Measurements from ENCODE around the gene PDGFB. TPM values are rescaled to one million over a fixed set of nuclear protein-coding genes. Genes with fewer than 3 reads are reported as not detected.

The PDGFB gene
- total RNA-seq, 1 donor from 2014 or later, result 2.0 TPM

- no peak for DNase-seq (ENCODE audit: low spot score in 2 of 2)
- no peak for FAIRE-seq
Observed at GRCh38 chr22:39278040-39278439, 33.3 kb upstream of the PDGFB start.

- FAIRE-seq (no peak), DNase-seq (ENCODE audit: low spot score in 2 of 2) (no peak)
Observed at GRCh38 chr22:39277142-39277607, 32.4 kb upstream of the PDGFB start.

- no peak for FAIRE-seq
- DNase-seq (ENCODE audit: low spot score in 2 of 2), result no peak
Observed at GRCh38 chr22:39276440-39277141, 31.8 kb upstream of the PDGFB start.

GRCh38 chr22:39275814-39276439, 31.1 kb upstream of the PDGFB start:
- no peak for DNase-seq (ENCODE audit: low spot score in 2 of 2)
- no peak for FAIRE-seq

- no peak for DNase-seq (ENCODE audit: low spot score in 2 of 2)
- FAIRE-seq, result no peak
Observed at GRCh38 chr22:39273950-39274887, 29.4 kb upstream of the PDGFB start.

- DNase-seq (ENCODE audit: low spot score in 2 of 2) (no peak), FAIRE-seq (no peak)
Observed at GRCh38 chr22:39270792-39271191, 26.0 kb upstream of the PDGFB start.

- DNase-seq (ENCODE audit: low spot score in 2 of 2) (no peak), FAIRE-seq (no peak)
Observed at GRCh38 chr22:39270280-39270679, 25.5 kb upstream of the PDGFB start.

- FAIRE-seq (no peak), DNase-seq (ENCODE audit: low spot score in 2 of 2) (no peak)
Observed at GRCh38 chr22:39269095-39269790, 24.5 kb upstream of the PDGFB start.

GRCh38 chr22:39268645-39269044, 23.9 kb upstream of the PDGFB start:
- FAIRE-seq (no peak), DNase-seq (ENCODE audit: low spot score in 2 of 2) (no peak)

GRCh38 chr22:39267974-39268373, 23.2 kb upstream of the PDGFB start:
- FAIRE-seq, result no peak

GRCh38 chr22:39266398-39267030, 21.7 kb upstream of the PDGFB start:
- no peak for DNase-seq (ENCODE audit: low spot score in 2 of 2)

More at GRCh38 chr22:39267974-39268373, 23.2 kb upstream of the PDGFB start:
- DNase-seq (ENCODE audit: low spot score in 2 of 2), result no peak

GRCh38 chr22:39265143-39265886, 20.5 kb upstream of the PDGFB start:
- DNase-seq (ENCODE audit: low spot score in 2 of 2) (no peak), FAIRE-seq (no peak)

More at GRCh38 chr22:39266398-39267030, 21.7 kb upstream of the PDGFB start:
- no peak for FAIRE-seq

GRCh38 chr22:39264349-39265038, 19.7 kb upstream of the PDGFB start:
- FAIRE-seq (no peak), DNase-seq (ENCODE audit: low spot score in 2 of 2) (no peak)

- DNase-seq (ENCODE audit: low spot score in 2 of 2), result no peak
- no peak for FAIRE-seq
Observed at GRCh38 chr22:39263626-39264348, 19.0 kb upstream of the PDGFB start.

- DNase-seq (ENCODE audit: low spot score in 2 of 2) (no peak), FAIRE-seq (no peak)
Observed at GRCh38 chr22:39259666-39260065, 14.9 kb upstream of the PDGFB start.

GRCh38 chr22:39257901-39258475, 13.2 kb upstream of the PDGFB start:
- DNase-seq (ENCODE audit: low spot score in 2 of 2), result no peak
- no peak for FAIRE-seq

- FAIRE-seq (no peak), DNase-seq (ENCODE audit: low spot score in 2 of 2) (no peak)
Observed at GRCh38 chr22:39256979-39257378, 12.2 kb upstream of the PDGFB start.

- no peak for FAIRE-seq
Observed at GRCh38 chr22:39256186-39256552, 11.4 kb upstream of the PDGFB start.

More at GRCh38 chr22:39256186-39256552, 11.4 kb upstream of the PDGFB start:
- no peak for DNase-seq (ENCODE audit: low spot score in 2 of 2)

Data from frontal cortex (tissue), 4 donors.